CD4-positive, alpha-beta T cell treated with Interleukin-17A for 1 hour (primary cell): Measurements from ENCODE around the gene DNM3.
"Not testable (repeated sequence)": the region's sequence is repeated elsewhere in the genome, so short reads cannot be mapped to it uniquely, and the experiment has no call there.

ENCODE experiments used
- DNase-seq: peaks from one replicate; pipeline ENCODE4 v3.0.0-alpha.2; 2020

The DNM3 gene

GRCh38 chr1:171841050-171841910 is at the start of gene DNM3:
Gene DNM3, plus strand, starts transcription at chr1:171841498. Its CDS starts 159 bp downstream, at chr1:171841657.
- peak; percentile 82 for DNase-seq

DNA sequence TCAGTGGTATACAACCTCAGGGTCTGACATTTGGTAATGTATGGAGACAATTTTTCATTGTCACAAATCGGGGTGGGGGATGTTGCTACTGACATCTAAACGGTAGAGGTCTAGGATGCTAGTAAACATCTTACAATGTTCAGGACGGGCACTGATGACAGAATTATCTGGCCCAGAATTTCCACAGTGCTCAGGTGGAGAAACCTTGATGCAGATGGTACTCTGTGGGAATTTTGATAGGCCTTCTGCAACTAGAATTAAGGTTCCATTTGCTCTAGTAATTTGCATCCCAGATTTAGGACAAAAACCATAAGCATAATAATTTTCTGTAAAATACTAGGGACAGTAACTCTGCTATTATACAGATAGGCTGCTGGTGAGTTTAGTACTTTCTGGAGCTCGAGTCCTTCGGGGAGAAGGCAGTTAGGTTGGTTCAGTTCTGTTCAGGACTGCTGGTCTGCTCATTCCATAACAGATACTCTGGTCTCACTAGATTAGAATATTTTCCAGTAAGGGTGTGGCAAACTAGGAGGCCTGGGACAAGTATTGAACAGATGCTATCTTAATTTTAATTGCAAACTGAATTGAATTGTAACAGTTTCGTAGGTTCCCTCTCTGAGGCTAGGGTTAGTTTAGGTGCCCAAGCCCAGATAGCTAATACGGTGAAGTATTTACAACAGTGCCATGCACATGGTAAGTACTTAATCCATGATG is 48.5 kb upstream of the DNM3 start:
- DNase-seq, result no peak

- no peak for DNase-seq
These were observed 47.7 kb upstream of the DNM3 start for GRCh38 chr1:171793636-171794035.

DNA sequence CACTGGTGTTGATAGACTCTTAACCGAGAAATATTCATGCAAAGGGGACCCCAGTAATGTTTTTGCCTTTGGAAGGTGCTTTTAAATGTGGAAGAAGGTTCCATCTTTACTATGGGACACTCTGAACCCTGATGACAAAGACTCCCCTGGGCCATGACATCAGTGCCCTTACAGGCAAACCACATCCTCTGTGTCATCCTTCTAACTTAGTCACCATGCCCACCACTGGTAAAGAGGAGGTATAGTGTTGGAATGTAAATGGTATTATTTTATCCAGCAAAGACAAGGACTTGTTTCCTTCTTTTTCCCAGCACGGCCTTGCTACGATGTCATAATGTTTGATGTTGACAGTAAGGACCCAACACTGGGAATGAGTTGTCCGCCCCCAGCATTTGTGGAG is 47.2 kb upstream of the DNM3 start:
- DNase-seq, result peak; percentile 25

DNA sequence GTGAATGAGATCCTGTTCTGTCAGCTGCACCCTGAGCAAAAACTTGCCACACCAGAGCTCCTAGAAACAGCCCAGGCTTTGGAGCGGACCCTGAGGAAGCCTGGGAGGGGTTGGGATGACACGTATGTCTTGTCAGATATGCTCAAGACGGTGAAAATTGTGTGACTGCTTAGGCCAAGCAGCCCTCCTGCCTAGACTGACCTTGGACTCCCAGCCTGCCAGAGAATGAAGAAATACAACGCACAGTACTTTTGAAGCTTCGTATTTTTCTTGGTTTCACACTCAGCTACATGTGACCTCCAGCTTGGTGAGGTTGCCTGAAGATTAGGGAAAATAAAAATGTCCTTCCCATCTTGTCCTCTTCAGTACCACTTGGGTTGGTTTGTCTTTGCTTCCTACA is 44.7 kb upstream of the DNM3 start:
- DNase-seq, result no peak

DNA sequence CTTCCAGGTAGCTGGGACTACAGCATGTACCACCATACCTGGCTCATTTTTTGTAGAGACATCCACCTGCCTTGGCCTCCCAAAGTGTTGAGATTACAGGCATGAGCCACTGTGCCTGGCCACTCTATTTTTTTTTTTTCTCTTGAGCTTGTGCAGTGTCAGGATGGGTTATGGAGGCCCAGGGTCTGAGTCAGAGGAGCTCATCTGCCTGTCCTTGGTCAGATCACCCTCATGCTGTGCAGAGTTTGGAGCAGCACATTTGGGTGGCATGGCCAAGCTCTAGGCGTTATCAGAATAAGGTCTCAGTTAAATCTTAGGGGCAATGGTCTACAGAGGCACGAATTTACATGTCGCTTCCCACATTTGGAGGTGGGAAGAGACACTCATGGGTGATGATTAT is 43.0 kb upstream of the DNM3 start:
- no peak for DNase-seq

- no peak for DNase-seq
These were observed 42.5 kb upstream of the DNM3 start for GRCh38 chr1:171798765-171799164.

- no peak for DNase-seq
These were observed 42.1 kb upstream of the DNM3 start for GRCh38 chr1:171799166-171799565.

DNA sequence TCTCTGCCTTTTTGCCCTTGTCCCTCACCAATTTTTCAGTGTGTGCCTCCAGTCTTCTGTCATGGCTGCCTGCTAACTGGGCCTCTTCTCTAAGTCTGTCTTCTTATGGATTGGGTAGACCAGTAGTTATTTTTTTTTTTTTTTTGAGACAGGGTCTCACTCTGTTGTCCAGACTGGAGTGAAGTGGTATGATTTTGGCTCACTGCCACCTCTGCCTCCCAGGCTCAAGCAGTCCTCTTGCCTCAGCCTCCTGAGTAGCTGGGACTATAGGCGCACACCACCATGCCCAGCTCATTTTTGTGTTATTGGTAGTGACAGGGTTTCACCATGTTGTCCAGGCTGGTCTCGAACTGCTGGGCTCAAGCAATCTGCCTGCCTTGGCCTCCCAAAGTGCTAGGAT is 41.6 kb upstream of the DNM3 start:
- not testable (repeated sequence) for DNase-seq

DNA sequence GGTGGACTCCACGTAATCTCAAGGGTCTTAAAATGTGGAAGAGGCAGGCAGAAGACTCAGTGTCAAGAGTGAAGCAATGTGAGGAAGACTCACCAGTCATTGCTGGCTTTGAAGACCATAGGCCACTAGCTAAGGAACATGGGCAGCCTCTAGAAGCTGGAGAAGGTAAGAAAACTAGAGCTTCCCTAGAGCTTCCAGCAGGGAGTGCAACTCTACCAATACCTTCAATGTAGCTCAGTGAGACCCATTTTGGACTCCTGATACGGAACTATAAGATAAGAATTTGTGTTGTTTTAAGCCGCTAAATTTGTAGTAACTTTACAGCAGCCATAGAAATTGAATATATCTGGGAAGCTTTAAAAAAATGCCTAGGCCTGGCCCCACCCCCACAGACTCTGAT is 41.0 kb upstream of the DNM3 start:
- DNase-seq, result no peak

DNA sequence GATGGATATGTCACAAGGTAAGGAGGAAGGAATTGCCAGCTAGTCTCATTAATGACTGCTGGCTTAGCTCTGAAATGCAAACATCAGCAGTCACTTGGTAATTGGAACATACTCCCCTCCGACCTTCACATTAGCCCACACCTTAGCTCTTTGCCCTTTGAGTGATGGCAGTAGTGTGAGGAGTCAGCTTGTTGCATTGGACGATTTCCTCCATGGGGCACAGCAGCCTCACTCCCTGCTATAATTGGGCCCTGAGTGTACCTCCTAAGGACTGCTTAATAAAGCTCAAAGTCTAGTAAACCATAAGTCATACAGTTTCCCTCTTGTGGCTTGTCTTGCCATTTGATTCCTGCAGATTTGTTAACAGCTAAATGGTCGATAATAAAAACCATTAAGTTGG is 40.4 kb upstream of the DNM3 start:
- DNase-seq, result no peak

GRCh38 chr1:171801487-171801891 is 39.8 kb upstream of the DNM3 start:
- peak; percentile 38 for DNase-seq

DNA sequence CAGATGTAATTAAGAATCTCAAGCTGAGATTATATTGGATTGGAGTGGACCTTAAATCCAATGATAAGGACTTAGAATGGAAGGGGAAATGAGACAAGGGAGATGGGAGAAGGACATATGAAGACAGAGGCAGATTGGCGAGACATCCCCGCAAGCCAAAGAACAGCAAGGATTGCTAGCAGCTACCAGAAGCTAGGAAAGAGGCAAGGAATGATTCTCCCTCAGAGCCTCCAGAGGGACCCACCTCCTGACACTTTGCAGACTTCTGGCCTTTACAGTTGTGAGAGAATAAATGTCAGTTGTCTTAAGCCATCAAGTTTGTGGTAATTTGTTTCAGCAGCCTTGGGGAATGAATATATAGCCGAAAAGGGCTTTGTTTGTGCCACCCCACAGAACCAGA is 39.1 kb upstream of the DNM3 start:
- no peak for DNase-seq

GRCh38 chr1:171803045-171803444 is 38.3 kb upstream of the DNM3 start:
- DNase-seq, result no peak

DNA sequence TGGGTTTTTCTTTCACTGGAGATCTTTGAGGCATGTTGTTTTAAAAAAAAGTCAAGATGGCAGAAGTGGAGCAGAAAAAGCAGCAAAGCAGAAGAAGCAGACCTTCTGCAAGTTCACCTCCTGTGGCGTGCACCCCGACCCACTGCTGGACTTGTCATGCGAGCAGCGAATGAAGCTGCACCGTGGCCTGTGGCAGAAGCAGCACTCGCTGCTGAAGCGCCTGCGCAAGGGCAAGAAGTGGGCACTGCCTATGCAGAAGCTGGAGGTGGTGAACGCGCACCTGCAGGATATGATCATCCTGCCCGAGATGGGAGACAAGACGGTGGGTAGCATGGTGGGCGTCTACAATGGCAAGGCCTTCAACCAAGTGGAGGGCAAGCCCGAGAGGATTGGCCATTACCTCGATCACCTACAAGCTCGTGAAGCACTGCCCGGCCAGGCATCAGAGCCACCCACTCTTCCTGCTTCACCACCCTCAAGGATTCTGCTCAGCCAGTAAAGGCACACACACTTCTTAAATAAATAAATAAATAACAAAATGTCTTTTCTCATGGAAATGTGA is 37.8 kb upstream of the DNM3 start:
- DNase-seq, result no peak

GRCh38 chr1:171805395-171806115 is 35.7 kb upstream of the DNM3 start:
- DNase-seq, result peak; percentile 9

GRCh38 chr1:171807556-171807955 is 33.7 kb upstream of the DNM3 start:
- DNase-seq, result no peak

DNA sequence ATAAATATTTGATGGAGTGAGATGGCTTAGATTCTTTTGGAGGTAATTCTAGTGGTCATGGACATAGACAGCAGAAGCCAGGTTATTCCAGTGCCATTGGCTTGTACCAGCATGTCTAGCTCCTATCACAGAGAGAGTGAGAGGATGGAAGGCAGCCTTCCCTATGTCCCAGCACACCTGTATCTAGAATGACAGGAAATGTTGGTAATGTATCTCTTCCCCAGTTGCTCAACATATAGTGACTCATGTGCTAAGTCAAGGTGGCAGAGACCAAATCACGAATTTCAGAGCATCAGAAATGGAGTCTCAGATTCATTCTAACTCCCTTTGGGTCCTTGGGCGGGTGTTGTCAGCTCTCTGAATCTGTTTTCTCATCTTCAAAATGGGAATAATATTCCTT is 31.5 kb upstream of the DNM3 start:
- DNase-seq, result no peak

DNA sequence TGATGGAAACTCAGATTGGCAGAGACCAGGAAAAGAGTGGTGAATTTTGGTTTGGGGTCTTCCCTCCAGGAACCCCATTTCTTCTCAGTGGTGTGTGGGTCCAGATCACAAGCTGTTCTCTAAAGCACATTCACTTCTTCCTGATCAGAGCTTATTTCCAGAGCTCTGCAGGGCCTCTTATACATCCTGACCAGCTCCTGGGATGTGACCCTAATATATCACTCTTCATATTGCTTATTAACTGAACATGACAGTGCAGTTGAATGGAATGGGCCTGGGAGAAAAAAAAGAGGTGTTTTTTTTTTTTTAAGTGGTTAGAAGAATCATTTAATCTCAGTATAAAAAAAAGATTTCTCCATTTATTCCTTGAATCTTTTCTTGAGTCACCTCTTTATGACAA is 29.6 kb upstream of the DNM3 start:
- no peak for DNase-seq

- no peak for DNase-seq
These were observed 26.6 kb upstream of the DNM3 start for GRCh38 chr1:171814692-171815091.

GRCh38 chr1:171816300-171816901 is 24.9 kb upstream of the DNM3 start:
- no peak for DNase-seq

- DNase-seq, result no peak
These were observed 23.6 kb upstream of the DNM3 start for GRCh38 chr1:171817511-171818265.
